HepG2 (cell line): Measurements from ENCODE around the gene LPO. TPM values are rescaled to one million over a fixed set of nuclear protein-coding genes. Genes with fewer than 3 reads are reported as not detected.

Source experiments
- ATAC-seq: fragments of 200-7000 bp; cut with Tn5 transposase; 3 replicates; pipeline ENCODE4 v1.9.1; 2020; ENCODE audit warnings: mild to moderate bottlenecking, moderate library complexity
- BruUV-seq: library from RNA; stranded (reverse); fragments of 400-500 nt; replicated peaks from 2 replicates; lab custom pipeline; 2021; lab: Mats Ljungman, UMichigan
- CTCF ChIA-PET: fragments of 300-600 bp; formaldehyde crosslinking; extraction: SDS; loops from one replicate; lab custom pipeline; 2021; ENCODE audit warnings: low total read pairs, inconsistent platforms, low intra/inter-chr PET ratio; lab: Yijun Ruan, JAX
- POLR2A ChIA-PET: fragments of 350-600 bp; sonication (Branson Sonifier 250); formaldehyde crosslinking; loops from one replicate; lab custom pipeline; 2020; ENCODE audit warnings: antibody characterized with exemption, inconsistent platforms; lab: Yijun Ruan, JAX
- DNase-seq: peaks from one replicate; pipeline ENCODE4 v3.0.0-alpha.2; 2015; ENCODE audit warnings: low spot score
- FAIRE-seq: peaks from 3 replicates; lab custom pipeline; 2011; peaks lifted over from hg19 to GRCh38; lab: Jason Lieb, UNC
- H2AFZ ChIP-seq: one replicate; pipeline ENCODE4 v1.6.1; 2011; ENCODE audit warnings: low read length, inconsistent platforms
- H3K27ac ChIP-seq: fragments of 300-600 bp; 3 replicates; pipeline ENCODE4 v1.8.0; 2011; ENCODE audit warnings: mixed run types, mild to moderate bottlenecking, mixed read lengths, low read length, inconsistent platforms; ENCODE audit not compliant: insufficient read depth; ENCODE audit errors: extremely low read length
- H3K27me3 ChIP-seq, 2 experiments: fragments of 200-600 bp in 1 of 2; 2 replicates in 1 of 2; 3 replicates in 1 of 2; pipeline versions ENCODE4 v1.6.0 to v1.8.0; 2011; ENCODE audit warnings: low read length in 2 of 2, mild to moderate bottlenecking in 2 of 2, moderate library complexity in 2 of 2, inconsistent platforms in 1 of 2; ENCODE audit not compliant: insufficient read depth in 2 of 2, control insufficient read depth in 1 of 2
- H3K36me3 ChIP-seq, 2 experiments: fragments of 200-600 bp in 1 of 2; replicated peaks in 1 of 2; 2 replicates in 1 of 2; 3 replicates in 1 of 2; pipeline versions ENCODE4 v1.5.1 to v1.8.0; 2011; ENCODE audit warnings: low read length in 2 of 2, inconsistent platforms in 1 of 2; ENCODE audit not compliant: insufficient read depth in 2 of 2, control insufficient read depth in 1 of 2
- H3K4me1 ChIP-seq: 2 replicates; pipeline ENCODE4 v1.5.1; 2012; ENCODE audit warnings: low read length, inconsistent platforms; ENCODE audit not compliant: insufficient read depth
- H3K4me2 ChIP-seq: 2 replicates; pipeline ENCODE4 v1.6.0; 2011; ENCODE audit warnings: low read depth, low read length, inconsistent platforms
- H3K4me3 ChIP-seq, 3 experiments: fragments of 200-600 bp in 1 of 3; sonication (generic), shearing (Covaris generic) in 1 of 3; replicated peaks in 1 of 3; 2 replicates each; pipeline ENCODE4 v1.5.1; 2011 to 2016; ENCODE audit warnings: low read length in 3 of 3, inconsistent platforms in 2 of 3, low read depth in 2 of 3, mild to moderate bottlenecking in 2 of 3, control low read depth in 1 of 3, mixed read lengths in 1 of 3; ENCODE audit not compliant: insufficient read depth in 1 of 3
- H3K79me2 ChIP-seq: one replicate; pipeline ENCODE4 v1.6.1; 2011; ENCODE audit warnings: low read length, inconsistent platforms; ENCODE audit not compliant: insufficient read depth
- H3K9ac ChIP-seq: 2 replicates; pipeline ENCODE4 v1.6.0; 2011; ENCODE audit warnings: mild to moderate bottlenecking, low read depth, low read length, inconsistent platforms; ENCODE audit not compliant: insufficient read depth
- H3K9me3 ChIP-seq: 2 replicates; pipeline ENCODE4 v1.5.1; 2012; ENCODE audit warnings: mild to moderate bottlenecking, low read length
- H4K20me1 ChIP-seq: 2 replicates; pipeline ENCODE4 v1.6.0; 2011; ENCODE audit warnings: inconsistent platforms, mild to moderate bottlenecking, low read length, moderate library complexity; ENCODE audit not compliant: insufficient read depth
- AHR ChIP-seq: IDR thresholded peaks from 2 replicates; pipeline ENCODE4 v1.6.1; 2018; ENCODE audit warnings: missing genetic modification reagents, missing compliant biosample characterization
- GATAD2A ChIP-seq: IDR thresholded peaks from 2 replicates; pipeline ENCODE4 v1.6.1; 2016
- PCBP2 ChIP-seq: fragments of 200-400 bp; formaldehyde crosslinking; optimal IDR thresholded peaks from 2 replicates; pipeline ENCODE3; 2018; ENCODE audit warnings: low read length, low read depth; ENCODE audit not compliant: poor library complexity, severe bottlenecking
- SMAD3 ChIP-seq: sonication (generic); formaldehyde crosslinking; IDR thresholded peaks from 2 replicates; pipeline ENCODE4 v1.4.0; 2020; ENCODE audit warnings: missing genetic modification reagents
- SSRP1 ChIP-seq: IDR thresholded peaks from 2 replicates; pipeline ENCODE4 v1.6.1; 2016; ENCODE audit warnings: control low read depth
- ZFX ChIP-seq: sonication (generic); formaldehyde crosslinking; IDR thresholded peaks from 2 replicates; pipeline ENCODE4 v1.4.0; 2020; ENCODE audit warnings: mild to moderate bottlenecking, low read depth, missing genetic modification reagents, moderate library complexity
- ZNF354B ChIP-seq: sonication (generic); formaldehyde crosslinking; IDR thresholded peaks from 2 replicates; pipeline ENCODE4 v1.8.0; 2022; ENCODE audit warnings: mild to moderate bottlenecking, missing genetic modification reagents
- ZNF510 ChIP-seq: sonication (generic); formaldehyde crosslinking; IDR thresholded peaks from 2 replicates; pipeline ENCODE4 v1.4.0; 2020; ENCODE audit warnings: low read depth, mild to moderate bottlenecking, missing genetic modification reagents
- ZNF713 ChIP-seq: sonication (generic); formaldehyde crosslinking; IDR thresholded peaks from 2 replicates; pipeline ENCODE4 v1.4.0; 2020; ENCODE audit warnings: mild to moderate bottlenecking, missing genetic modification reagents
- ZNF747 ChIP-seq: sonication (generic); formaldehyde crosslinking; IDR thresholded peaks from 2 replicates; pipeline ENCODE4 v1.8.1; 2023; ENCODE audit warnings: missing genetic modification reagents, mild to moderate bottlenecking, borderline replicate concordance
- WGBS: methylation state at CpG from one replicate; pipeline ENCODE4 v1.1.6; 2017; ENCODE audit warnings: low lambda C conversion rate; 5-methylcytosine and 5-hydroxymethylcytosine counted together
- in situ Hi-C: cut with HindIII; loops from 2 replicates; pipeline ENCODE4 v1.10.0; 2017; ENCODE audit warnings: low pct_unique_long_range_greater_than_20kb; ENCODE audit not compliant: extremely low pct_ligation_motif_present
- intact Hi-C: fragments of 100-400 bp; cut with micrococcal nuclease; formaldehyde crosslinking; loops from one replicate; pipeline ENCODE4 v1.10.0; 2022; ENCODE audit not compliant: unreplicated experiment
- polyA plus RNA-seq, 8 experiments: library from polyadenylated mRNA; depleted of rRNA in 3 of 8; stranded (reverse) in 7 of 8; unstranded in 1 of 8; fragments of >200 nt; fragmentation: Illumina TruSeq in 4 of 8; extraction: Trizol in 4 of 8; gene quantifications; 2 replicates each; pipeline versions ENCODE4 v1.2.1 to v1.2.3, GENCODE V29; 2011 to 2016; ENCODE audit warnings: low read depth in 4 of 8, missing spikeins in 1 of 8, mixed read lengths in 1 of 8; ENCODE audit not compliant: insufficient read depth in 1 of 8
- total RNA-seq, 5 experiments: library from RNA; depleted of rRNA; stranded (reverse); fragments of >200 nt; fragmentation: Illumina TruSeq; extraction: Trizol; gene quantifications; 2 replicates each; pipeline ENCODE4 v1.2.3, GENCODE V29; 2016; ENCODE audit warnings: low read depth in 1 of 5
- TF ChIP-seq, protein P1 (sequence below): sonication (generic); formaldehyde crosslinking; IDR thresholded peaks from 2 replicates; pipeline ENCODE4 v1.5.0; 2020; ENCODE audit warnings: missing genetic modification reagents, mild to moderate bottlenecking, borderline replicate concordance

The LPO gene
- total and polyA plus RNA-seq, 2 of the 13 experiments (the other 11 are each of a cell fraction or from before 2014, with no cell fraction given) = not detected

DNA sequence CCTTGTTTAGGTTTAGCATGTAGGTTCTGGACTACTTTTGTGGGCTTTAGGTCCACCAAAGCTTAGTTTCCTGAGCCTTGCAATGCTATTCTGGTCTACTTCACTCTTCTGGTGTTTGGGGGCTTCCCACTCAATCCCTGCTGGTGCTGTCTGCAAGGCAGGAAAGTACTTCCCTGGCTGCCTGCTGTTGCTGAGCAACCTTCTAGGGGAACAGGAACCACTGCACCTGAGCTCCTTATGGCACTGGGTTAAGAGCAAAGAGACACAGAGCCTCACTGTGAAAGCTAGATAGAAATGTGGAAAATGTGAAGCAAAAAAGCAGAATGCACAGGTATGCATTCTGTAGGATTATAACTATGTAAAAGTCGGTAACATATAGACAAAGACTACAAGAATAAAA is 25.4 kb downstream of the LPO start:
- H3K9me3 ChIP-seq = no peaks in the 10 kb centered on the region
- no peaks in the 10 kb centered on the region for H3K36me3 ChIP-seq
- no peak for TF ChIP-seq SSRP1
- TF ChIP-seq GATAD2A = no peak
- TF ChIP-seq ZNF747 (CRISPR knock-in tag) = no peak
- no peak for TF ChIP-seq PCBP2
- no peak for TF ChIP-seq SMAD3 (CRISPR knock-in tag)
- no peak for TF ChIP-seq AHR (CRISPR knock-in tag)
- TF ChIP-seq, protein P1, sequence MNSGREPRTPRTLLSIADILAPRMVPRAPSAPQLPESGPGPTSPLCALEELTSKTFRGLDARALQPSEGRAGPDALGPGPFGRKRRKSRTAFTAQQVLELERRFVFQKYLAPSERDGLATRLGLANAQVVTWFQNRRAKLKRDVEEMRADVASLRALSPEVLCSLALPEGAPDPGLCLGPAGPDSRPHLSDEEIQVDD (CRISPR knock-in tag) = no peak
- FAIRE-seq = no peak
- WGBS = 0% methylated on average over 1 of the region's 1 CpG
- H3K27me3 ChIP-seq = peaks cover 3 to 38% of the 10 kb centered on the region in 2 experiments; a peak in 4 of 5 replicates
- H3K79me2 ChIP-seq = no peaks in the 10 kb centered on the region
- H3K4me2 ChIP-seq = no peak overlapping the region
- H3K27ac ChIP-seq = no peak overlapping the region
- intact Hi-C loops = no loop called here
- no peaks in the 10 kb centered on the region for H3K4me1 ChIP-seq
- POLR2A ChIA-PET = no interaction called here
- DNase-seq = no peak
- in situ Hi-C loops = no loop called here
- ATAC-seq = no peak
- no TSS peak for BruUV-seq
- H3K4me3 ChIP-seq = no peak overlapping the region
- CTCF ChIA-PET = no interaction called here
- no peak overlapping the region for H3K9ac ChIP-seq
- H2AFZ ChIP-seq = no peak overlapping the region
- H4K20me1 ChIP-seq = no peaks in the 10 kb centered on the region

DNA sequence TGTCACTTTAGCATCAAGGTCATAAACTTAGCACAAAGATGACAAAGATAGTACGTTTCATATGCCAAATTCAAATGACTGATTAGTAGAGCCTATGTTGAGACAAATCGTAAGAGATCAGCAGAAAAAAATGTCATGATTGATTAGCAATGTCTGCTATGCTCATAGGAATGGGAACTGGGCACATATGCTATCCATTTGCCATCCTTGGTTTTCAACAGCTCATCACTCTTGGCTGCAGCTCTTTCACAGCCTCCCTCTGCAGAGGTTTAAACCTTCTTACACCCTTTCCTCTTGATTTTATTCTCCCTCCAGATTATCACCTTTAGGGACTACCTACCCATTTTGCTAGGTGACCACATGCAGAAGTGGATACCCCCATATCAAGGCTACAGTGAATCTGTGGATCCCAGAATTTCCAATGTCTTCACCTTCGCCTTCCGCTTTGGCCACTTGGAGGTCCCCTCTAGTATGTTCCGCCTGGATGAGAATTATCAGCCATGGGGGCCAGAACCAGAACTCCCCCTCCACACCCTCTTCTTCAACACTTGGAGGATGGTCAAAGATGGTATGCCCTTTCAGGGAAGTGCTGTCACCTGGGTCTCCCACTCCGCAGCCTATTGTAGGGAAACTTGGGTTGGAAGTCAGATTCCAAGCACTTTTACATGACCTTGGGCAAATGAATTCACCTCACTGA is 26.2 kb downstream of the LPO start:
- ATAC-seq = no peak
- intact Hi-C loops (no loop called here), in situ Hi-C loops (no loop called here)
- 50% methylated on average over 6 of the region's 6 CpGs for WGBS
- Histone ChIP-seq H3K9ac (no peak overlapping the region), H2AFZ (no peak overlapping the region), H3K4me1 (no peaks in the 10 kb centered on the region), H3K79me2 (no peaks in the 10 kb centered on the region), H3K9me3 (no peaks in the 10 kb centered on the region), H3K27ac (no peak overlapping the region), H4K20me1 (no peaks in the 10 kb centered on the region), H3K4me3 (no peak overlapping the region), H3K36me3 (no peaks in the 10 kb centered on the region), H3K4me2 (no peak overlapping the region), H3K27me3 (peaks cover 3 to 46% of the 10 kb centered on the region in 2 experiments; a peak in 4 of 5 replicates)
- no peak for TF ChIP-seq ZNF510 (CRISPR knock-in tag)
- TF ChIP-seq ZNF713 (CRISPR knock-in tag) = no peak
- TF ChIP-seq ZFX (CRISPR knock-in tag) = no peak
- no peak for TF ChIP-seq ZNF354B (CRISPR knock-in tag)
- ChIA-PET CTCF (no interaction called here), POLR2A (no interaction called here)
- FAIRE-seq = no peak
- no peak for DNase-seq
- no TSS peak for BruUV-seq
